Sigmoid colon (tissue), 7 donors: ENCODE data around the gene ADRA1B. TPM values are rescaled to one million over a fixed set of nuclear protein-coding genes. Genes with fewer than 3 reads are reported as not detected.

Source experiments
- DNase-seq: peaks from one replicate; pipeline ENCODE4 v3.0.0-alpha.2; 2019
- H3K27ac ChIP-seq, 4 donors: fragments of 200-600 bp; sonication (generic); one replicate each; pipeline ENCODE4 v1.5.1; 2016 to 2019; ENCODE audit warnings: mild to moderate bottlenecking in 1 of 4
- H3K27me3 ChIP-seq, 3 donors: fragments of 200-600 bp; sonication (generic); one replicate each; pipeline ENCODE4 v1.5.1; 2019; ENCODE audit warnings: mild to moderate bottlenecking in 1 of 3
- H3K36me3 ChIP-seq, 4 donors: fragments of 200-600 bp; sonication (generic); one replicate each; pipeline ENCODE4 v1.5.1; 2016 to 2019
- H3K4me1 ChIP-seq, 4 donors: fragments of 200-600 bp; sonication (generic); one replicate each; pipeline ENCODE4 v1.5.1; 2017 to 2019
- H3K4me3 ChIP-seq, 4 donors: fragments of 200-600 bp; sonication (generic); one replicate each; pipeline ENCODE4 v1.5.1; 2017 to 2019; ENCODE audit warnings: mild to moderate bottlenecking in 2 of 4, moderate library complexity in 1 of 4
- H3K9me3 ChIP-seq, 4 donors: fragments of 200-600 bp in 3 of 4; sonication (generic) in 3 of 4; one replicate each; pipeline versions ENCODE4 v1.5.1 to v1.6.1; 2013 to 2019
- CTCF ChIP-seq, 4 experiments: fragments of 450-650 bp in 3 of 4; fragments of 200-600 bp in 1 of 4; IDR thresholded peaks; one replicate each; pipeline ENCODE4 v1.5.1; 2016 to 2019; ENCODE audit warnings: antibody characterized with exemption in 4 of 4, mild to moderate bottlenecking in 3 of 4, moderate library complexity in 2 of 4
- EP300 ChIP-seq, 4 donors: sonication (generic); formaldehyde crosslinking; IDR thresholded peaks; one replicate each; pipeline ENCODE4 v1.6.1; 2017; ENCODE audit warnings: antibody characterized with exemption in 4 of 4
- POLR2A ChIP-seq, 2 donors: fragments of 450-650 bp; IDR thresholded peaks; one replicate each; pipeline ENCODE4 v1.6.1; 2016; ENCODE audit warnings: antibody characterized with exemption in 2 of 2, mild to moderate bottlenecking in 2 of 2, moderate library complexity in 2 of 2
- POLR2AphosphoS5 ChIP-seq, 4 donors: sonication (generic); formaldehyde crosslinking; IDR thresholded peaks; one replicate each; pipeline ENCODE4 v1.6.1; 2017; ENCODE audit warnings: antibody characterized with exemption in 4 of 4
- WGBS, 2 donors: extraction: QIAGEN DNeasy Blood & Tissue Kit; methylation state at CpG; one replicate each; pipeline ENCODE4 v1.1.7; 2013; 5-methylcytosine and 5-hydroxymethylcytosine counted together
- intact Hi-C: fragments of 100-400 bp; cut with DNase I; formaldehyde crosslinking; loops from one replicate; pipeline ENCODE4 v1.15.1; 2023
- polyA plus RNA-seq, 3 donors: library from polyadenylated mRNA; stranded (reverse); fragments of 200-250 nt; gene quantifications; one replicate each; pipeline ENCODE4 v1.2.3, GENCODE V29; 2013
- total RNA-seq, 4 donors: library from RNA; depleted of rRNA; stranded (reverse); fragments of >200 nt; gene quantifications; one replicate each; pipeline ENCODE4 v1.1.0, GENCODE V29; 2016
- donor health status: healthy with polysubstance abuse.
- donor health status: Bipolar disorder and iron deficiency.
- donor health status: healthy.

Gene ADRA1B
- total and polyA plus RNA-seq, 7 donors = 0.36 to 1.8 (median 0.61) TPM; not detected in 1

GRCh38 chr5:159901772-159902171 lies 14.5 kb upstream of the ADRA1B start:
- Histone ChIP-seq H3K4me3 (no peak overlapping the region), H3K27me3 (no peaks in the 10 kb centered on the region), H3K9me3 (no peaks in the 10 kb centered on the region), H3K27ac (no peak overlapping the region), H3K4me1 (no peaks in the 10 kb centered on the region), H3K36me3 (no peaks in the 10 kb centered on the region)
- no peak for TF ChIP-seq POLR2A (IDR thresholded peaks at IDR 0.05)
- no peak for TF ChIP-seq POLR2AphosphoS5 (IDR thresholded peaks at IDR 0.05)
- no peak for TF ChIP-seq EP300 (IDR thresholded peaks at IDR 0.05)
- no peak for TF ChIP-seq CTCF (IDR thresholded peaks at IDR 0.05)
- no peak for DNase-seq
- intact Hi-C loops = no loop called here

GRCh38 chr5:159902444-159903121 lies 13.7 kb upstream of the ADRA1B start:
- DNase-seq = no peak
- Histone ChIP-seq H3K9me3 (no peaks in the 10 kb centered on the region), H3K4me3 (no peak overlapping the region), H3K27me3 (no peaks in the 10 kb centered on the region), H3K36me3 (no peaks in the 10 kb centered on the region), H3K4me1 (no peaks in the 10 kb centered on the region), H3K27ac (no peak overlapping the region)
- TF ChIP-seq CTCF (IDR thresholded peaks at IDR 0.05) (no peak), EP300 (IDR thresholded peaks at IDR 0.05) (no peak), POLR2AphosphoS5 (IDR thresholded peaks at IDR 0.05) (no peak), POLR2A (IDR thresholded peaks at IDR 0.05) (no peak)
- intact Hi-C loops = no loop called here
- 85 to 94% methylated on average over 8 of the region's 8 CpGs for whole genome bisulfite sequencing, 2 donors

GRCh38 chr5:159903131-159903530 lies 13.2 kb upstream of the ADRA1B start:
- Histone ChIP-seq H3K27ac (no peak overlapping the region), H3K4me3 (no peak overlapping the region), H3K9me3 (no peaks in the 10 kb centered on the region), H3K4me1 (no peaks in the 10 kb centered on the region), H3K36me3 (no peaks in the 10 kb centered on the region), H3K27me3 (no peaks in the 10 kb centered on the region)
- intact Hi-C loops = no loop called here
- TF ChIP-seq POLR2AphosphoS5 (IDR thresholded peaks at IDR 0.05) (no peak), CTCF (IDR thresholded peaks at IDR 0.05) (no peak), EP300 (IDR thresholded peaks at IDR 0.05) (no peak), POLR2A (IDR thresholded peaks at IDR 0.05) (no peak)
- DNase-seq = no peak
- 91 to 100% methylated on average over 1 of the region's 1 CpG for WGBS, 2 donors

GRCh38 chr5:159904874-159905273 lies 11.4 kb upstream of the ADRA1B start:
- H3K9me3 ChIP-seq = no peaks in the 10 kb centered on the region
- no peak for DNase-seq
- 83% methylated on average over 1 of the region's 1 CpG for WGBS, 2 donors
- H3K4me3 ChIP-seq = no peak overlapping the region
- H3K36me3 ChIP-seq = no peaks in the 10 kb centered on the region
- no peaks in the 10 kb centered on the region for H3K27me3 ChIP-seq
- H3K27ac ChIP-seq = no peak overlapping the region
- no peak for TF ChIP-seq EP300 (IDR thresholded peaks at IDR 0.05)
- no peak for TF ChIP-seq POLR2A (IDR thresholded peaks at IDR 0.05)
- TF ChIP-seq POLR2AphosphoS5 (IDR thresholded peaks at IDR 0.05) = no peak
- no peak for TF ChIP-seq CTCF (IDR thresholded peaks at IDR 0.05)
- intact Hi-C loops = no loop called here
- no peaks in the 10 kb centered on the region for H3K4me1 ChIP-seq

- DNase-seq = no peak
- TF ChIP-seq EP300 (IDR thresholded peaks at IDR 0.05) (no peak), POLR2A (IDR thresholded peaks at IDR 0.05) (no peak), POLR2AphosphoS5 (IDR thresholded peaks at IDR 0.05) (no peak), CTCF (IDR thresholded peaks at IDR 0.05) (no peak)
- Histone ChIP-seq H3K27me3 (no peaks in the 10 kb centered on the region), H3K27ac (no peak overlapping the region), H3K4me3 (no peak overlapping the region), H3K9me3 (no peaks in the 10 kb centered on the region), H3K4me1 (no peaks in the 10 kb centered on the region), H3K36me3 (no peaks in the 10 kb centered on the region)
- intact Hi-C loops = no loop called here
Measured at GRCh38 chr5:159905496-159905895, 10.8 kb upstream of the ADRA1B start.
